Ishikawa (cell line): Measurements from ENCODE around the gene LTB4R2.

Experiments
- CEBPB ChIP-seq: IDR thresholded peaks from 2 replicates; pipeline ENCODE4 v1.6.1; 2012
- CREB1 ChIP-seq: IDR thresholded peaks from 2 replicates; pipeline ENCODE4 v1.6.1; 2012; ENCODE audit warnings: low read depth
- EGR1 ChIP-seq: IDR thresholded peaks from 2 replicates; pipeline ENCODE4 v1.6.1; 2012
- EP300 ChIP-seq: IDR thresholded peaks from 2 replicates; pipeline ENCODE4 v1.6.1; 2012; ENCODE audit warnings: borderline replicate concordance
- MAX ChIP-seq: IDR thresholded peaks from 2 replicates; pipeline ENCODE4 v1.6.1; 2012
- RAD21 ChIP-seq: IDR thresholded peaks from 2 replicates; pipeline ENCODE4 v1.6.1; 2012; ENCODE audit warnings: low read depth
- REST ChIP-seq: IDR thresholded peaks from 2 replicates; pipeline ENCODE4 v1.6.1; 2012; ENCODE audit warnings: low read depth, mild to moderate bottlenecking
- TAF1 ChIP-seq: IDR thresholded peaks from 2 replicates; pipeline ENCODE4 v1.6.1; 2012; ENCODE audit warnings: low read depth, mild to moderate bottlenecking
- YY1 ChIP-seq: IDR thresholded peaks from 2 replicates; pipeline ENCODE4 v1.6.1; 2012; ENCODE audit warnings: low read depth

- TF ChIP-seq REST: no peak
- no peak for TF ChIP-seq CEBPB
- TF ChIP-seq RAD21: no peak
- no peak for TF ChIP-seq YY1
- TF ChIP-seq MAX: no peak
- no peak for TF ChIP-seq EP300
- TF ChIP-seq CREB1: no peak
- no peak for TF ChIP-seq TAF1
- TF ChIP-seq EGR1: no peak
These were observed 17.7 kb upstream of the LTB4R2 start for GRCh38 chr14:24292118-24292807.
